HEK293 (cell line): ENCODE data around the gene TSPAN1.

Experiments used
- CTCF ChIA-PET: fragments of 350-600 bp; formaldehyde crosslinking; extraction: SDS; loops from one replicate; lab custom pipeline; 2021; ENCODE audit warnings: antibody characterized with exemption; lab: Yijun Ruan, JAX
- POLR2A ChIA-PET: fragments of 300-600 bp; formaldehyde crosslinking; extraction: SDS; loops from one replicate; lab custom pipeline; 2020; ENCODE audit warnings: antibody characterized with exemption, inconsistent platforms; lab: Yijun Ruan, JAX
- H3K27ac ChIP-seq: fragments of 200-500 bp; sonication (Bioruptor generic); 2 replicates; pipeline ENCODE4 v1.5.1; 2014; ENCODE audit warnings: low read depth, low read length, control low read depth, inconsistent platforms; ENCODE audit errors: extremely low read depth
- H3K36me3 ChIP-seq, 2 experiments: fragments of 200-500 bp in 1 of 2; sonication (Bioruptor generic) in 1 of 2; 1 replicate in 1 of 2; 2 replicates in 1 of 2; pipeline ENCODE4 v1.5.1; 2014 to 2017; ENCODE audit warnings: inconsistent platforms in 2 of 2, low read length in 2 of 2; ENCODE audit not compliant: control insufficient read depth in 2 of 2, insufficient read depth in 1 of 2
- H3K4me1 ChIP-seq: fragments of 200-500 bp; sonication (Bioruptor generic); 2 replicates; pipeline ENCODE4 v1.5.1; 2014; ENCODE audit warnings: mild to moderate bottlenecking, low read length, inconsistent platforms; ENCODE audit not compliant: control insufficient read depth, insufficient read depth
- H3K4me3 ChIP-seq: 2 replicates; pipeline ENCODE4 v1.5.1; 2011; ENCODE audit warnings: low read depth, mild to moderate bottlenecking, control low read depth, low read length, moderate library complexity
- H3K9me3 ChIP-seq: fragments of 200-500 bp; sonication (Bioruptor generic); 2 replicates; pipeline ENCODE4 v1.5.1; 2014; ENCODE audit warnings: low read depth, low read length, inconsistent platforms; ENCODE audit not compliant: control insufficient read depth, insufficient read depth
- FEZF1 ChIP-seq: fragments of 450-650 bp; formaldehyde crosslinking; IDR thresholded peaks from 2 replicates; pipeline ENCODE4 v1.5.1; 2016; ENCODE audit warnings: missing biosample characterization, missing genetic modification characterization
- HOXC10 ChIP-seq: sonication (generic); formaldehyde crosslinking; IDR thresholded peaks from 2 replicates; pipeline ENCODE4 v1.8.1; 2023; ENCODE audit warnings: mild to moderate bottlenecking, missing genetic modification reagents
- KLF1 ChIP-seq: fragments of 450-650 bp; formaldehyde crosslinking; IDR thresholded peaks from 2 replicates; pipeline ENCODE4 v1.5.1; 2016; ENCODE audit warnings: missing biosample characterization, missing genetic modification characterization
- KLF10 ChIP-seq: fragments of 450-650 bp; IDR thresholded peaks from 2 replicates; pipeline ENCODE4 v1.5.1; 2018; ENCODE audit warnings: missing biosample characterization, mild to moderate bottlenecking, missing genetic modification characterization
- PRDM1 ChIP-seq: fragments of 450-650 bp; formaldehyde crosslinking; IDR thresholded peaks from 2 replicates; pipeline ENCODE4; 2016; ENCODE audit warnings: missing biosample characterization, missing genetic modification characterization
- REPIN1 ChIP-seq: fragments of 450-650 bp; formaldehyde crosslinking; IDR thresholded peaks from 2 replicates; pipeline ENCODE4 v1.5.1; 2017; ENCODE audit warnings: missing biosample characterization, missing genetic modification characterization, low read depth
- ZEB2 ChIP-seq: fragments of 450-650 bp; formaldehyde crosslinking; IDR thresholded peaks from 2 replicates; pipeline ENCODE4 v1.5.1; 2016; ENCODE audit warnings: missing biosample characterization, missing genetic modification characterization
- ZFHX2 ChIP-seq: fragments of 450-650 bp; formaldehyde crosslinking; conservative IDR thresholded peaks from 2 replicates; pipeline ENCODE4 v1.5.1; 2016; ENCODE audit warnings: missing biosample characterization, missing genetic modification characterization
- ZNF146 ChIP-seq: fragments of 450-650 bp; formaldehyde crosslinking; IDR thresholded peaks from 2 replicates; pipeline ENCODE4 v1.5.1; 2016; ENCODE audit warnings: missing biosample characterization, missing genetic modification characterization
- ZNF157 ChIP-seq: fragments of 450-650 bp; formaldehyde crosslinking; IDR thresholded peaks from 2 replicates; pipeline ENCODE4 v1.5.1; 2016; ENCODE audit warnings: missing biosample characterization, missing genetic modification characterization
- ZNF292 ChIP-seq: fragments of 450-650 bp; formaldehyde crosslinking; IDR thresholded peaks from 2 replicates; pipeline ENCODE4 v1.5.1; 2016; ENCODE audit warnings: low read depth, missing biosample characterization, missing genetic modification characterization, borderline replicate concordance
- ZNF302 ChIP-seq: fragments of 450-650 bp; formaldehyde crosslinking; IDR thresholded peaks from 2 replicates; pipeline ENCODE4 v1.5.1; 2016; ENCODE audit warnings: missing biosample characterization, missing genetic modification characterization, low read depth
- ZNF37A ChIP-seq: fragments of 450-650 bp; IDR thresholded peaks from 2 replicates; pipeline ENCODE4 v1.5.1; 2018; ENCODE audit warnings: missing biosample characterization, missing genetic modification characterization
- ZNF549 ChIP-seq: fragments of 450-650 bp; IDR thresholded peaks from 2 replicates; pipeline ENCODE4 v1.5.1; 2018; ENCODE audit warnings: missing biosample characterization, missing genetic modification characterization, mild to moderate bottlenecking, inconsistent platforms, moderate library complexity
- ZNF658 ChIP-seq: fragments of 450-650 bp; formaldehyde crosslinking; IDR thresholded peaks from 2 replicates; pipeline ENCODE4; 2016; ENCODE audit warnings: missing biosample characterization, missing genetic modification characterization
- ZNF785 ChIP-seq: fragments of 450-650 bp; formaldehyde crosslinking; IDR thresholded peaks from 2 replicates; pipeline ENCODE4 v1.5.1; 2016; ENCODE audit warnings: missing biosample characterization, missing genetic modification characterization
- ZXDB ChIP-seq: fragments of 450-650 bp; formaldehyde crosslinking; IDR thresholded peaks from 2 replicates; pipeline ENCODE4 v1.5.1; 2016; ENCODE audit warnings: missing biosample characterization, missing genetic modification characterization
- TF ChIP-seq, protein P1 (sequence below): fragments of 450-650 bp; formaldehyde crosslinking; IDR thresholded peaks from 2 replicates; pipeline ENCODE4; 2016; ENCODE audit warnings: missing biosample characterization, missing genetic modification characterization
- TF ChIP-seq, protein P2 (sequence below): fragments of 450-650 bp; formaldehyde crosslinking; IDR thresholded peaks from 2 replicates; pipeline ENCODE4 v1.5.1; 2016; ENCODE audit warnings: missing biosample characterization, missing genetic modification characterization
- TF ChIP-seq, protein P3 (sequence below): fragments of 450-650 bp; formaldehyde crosslinking; IDR thresholded peaks from 2 replicates; pipeline ENCODE4 v1.5.1; 2016; ENCODE audit warnings: missing biosample characterization, missing genetic modification characterization
- TF ChIP-seq, protein P4 (sequence below): fragments of 450-650 bp; formaldehyde crosslinking; IDR thresholded peaks from 2 replicates; pipeline ENCODE4 v1.5.1; 2016; ENCODE audit warnings: missing biosample characterization, missing genetic modification characterization
- TF ChIP-seq, protein P5 (sequence below): sonication (generic); formaldehyde crosslinking; IDR thresholded peaks from 2 replicates; pipeline ENCODE4 v1.8.1; 2022; ENCODE audit warnings: mild to moderate bottlenecking, moderate library complexity, missing genetic modification reagents
- TF ChIP-seq, protein P6 (sequence below): fragments of 450-650 bp; formaldehyde crosslinking; IDR thresholded peaks from 2 replicates; pipeline ENCODE4 v1.5.1; 2016; ENCODE audit warnings: missing biosample characterization, missing genetic modification characterization
- TF ChIP-seq, protein P7 (sequence below): fragments of 450-650 bp; formaldehyde crosslinking; IDR thresholded peaks from 2 replicates; pipeline ENCODE4 v1.5.1; 2016; ENCODE audit warnings: missing biosample characterization, missing genetic modification characterization, low read depth

Gene TSPAN1

DNA sequence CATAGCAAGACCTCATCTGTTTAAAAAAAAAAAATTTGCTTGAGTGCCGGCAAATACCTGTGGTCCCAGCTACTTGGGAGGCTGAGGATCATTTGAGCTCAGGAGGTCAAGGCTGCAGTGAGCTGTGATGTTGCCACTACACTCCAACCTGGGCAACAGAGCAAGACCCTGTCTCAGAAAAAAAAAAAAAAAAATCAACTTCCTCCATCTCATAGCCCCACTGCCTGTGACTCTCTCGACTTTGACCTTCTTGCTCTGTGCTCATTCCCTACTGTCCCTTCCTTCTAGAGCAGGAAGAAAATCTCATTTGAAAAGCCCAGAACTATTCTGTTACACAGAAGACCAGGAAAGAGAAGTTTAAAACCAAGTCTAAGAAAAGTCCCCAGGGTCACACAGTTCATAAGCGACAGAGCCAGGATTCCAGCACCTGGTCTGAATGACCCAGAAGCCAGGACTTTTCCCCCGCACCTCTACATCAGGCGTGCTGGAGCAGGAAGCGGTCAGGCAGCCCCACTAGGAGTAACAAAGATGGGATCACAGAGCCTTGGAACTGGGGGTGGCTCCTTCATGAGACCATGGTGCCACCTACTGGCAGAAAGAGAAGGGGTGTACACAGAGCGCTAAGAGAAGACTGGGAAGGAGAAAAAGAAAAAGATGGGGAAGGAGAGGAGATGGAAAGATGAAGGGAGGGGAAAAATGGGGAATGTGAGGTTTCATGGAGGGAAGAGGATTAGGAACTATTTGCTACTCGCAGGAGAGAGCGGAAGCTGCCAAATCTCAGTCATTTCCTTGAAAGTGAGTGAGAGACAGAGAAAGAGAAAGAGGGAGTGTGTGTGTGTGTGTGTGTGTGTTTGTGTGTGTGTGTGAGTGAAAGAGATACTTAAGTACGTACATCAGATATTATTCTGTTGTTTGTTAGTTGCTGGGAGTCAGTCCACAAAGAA, 4.5 kb downstream of the TSPAN1 start (continued):
- TF ChIP-seq, protein P1, sequence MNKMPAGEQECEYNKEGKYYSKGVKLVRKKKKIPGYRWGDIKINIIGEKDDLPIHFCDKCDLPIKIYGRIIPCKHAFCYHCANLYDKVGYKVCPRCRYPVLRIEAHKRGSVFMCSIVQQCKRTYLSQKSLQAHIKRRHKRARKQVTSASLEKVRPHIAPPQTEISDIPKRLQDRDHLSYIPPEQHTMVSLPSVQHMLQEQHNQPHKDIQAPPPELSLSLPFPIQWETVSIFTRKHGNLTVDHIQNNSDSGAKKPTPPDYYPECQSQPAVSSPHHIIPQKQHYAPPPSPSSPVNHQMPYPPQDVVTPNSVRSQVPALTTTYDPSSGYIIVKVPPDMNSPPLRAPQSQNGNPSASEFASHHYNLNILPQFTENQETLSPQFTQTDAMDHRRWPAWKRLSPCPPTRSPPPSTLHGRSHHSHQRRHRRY (tag by site-specific recombination) = no peak
- no peak for TF ChIP-seq ZNF549 (tag by site-specific recombination)
- TF ChIP-seq HOXC10 (CRISPR knock-in tag) = no peak
- TF ChIP-seq ZNF785 (tag by site-specific recombination) = no peak
- no peak for TF ChIP-seq ZNF37A (tag by site-specific recombination)
- TF ChIP-seq REPIN1 (tag by site-specific recombination) = no peak
- TF ChIP-seq, protein P2, sequence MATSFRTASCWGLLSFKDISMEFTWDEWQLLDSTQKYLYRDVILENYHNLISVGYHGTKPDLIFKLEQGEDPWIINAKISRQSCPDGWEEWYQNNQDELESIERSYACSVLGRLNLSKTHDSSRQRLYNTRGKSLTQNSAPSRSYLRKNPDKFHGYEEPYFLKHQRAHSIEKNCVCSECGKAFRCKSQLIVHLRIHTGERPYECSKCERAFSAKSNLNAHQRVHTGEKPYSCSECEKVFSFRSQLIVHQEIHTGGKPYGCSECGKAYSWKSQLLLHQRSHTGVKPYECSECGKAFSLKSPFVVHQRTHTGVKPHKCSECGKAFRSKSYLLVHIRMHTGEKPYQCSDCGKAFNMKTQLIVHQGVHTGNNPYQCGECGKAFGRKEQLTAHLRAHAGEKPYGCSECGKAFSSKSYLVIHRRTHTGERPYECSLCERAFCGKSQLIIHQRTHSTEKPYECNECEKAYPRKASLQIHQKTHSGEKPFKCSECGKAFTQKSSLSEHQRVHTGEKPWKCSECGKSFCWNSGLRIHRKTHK (tag by site-specific recombination) = no peak
- no peak for TF ChIP-seq KLF10 (tag by site-specific recombination)
- TF ChIP-seq, protein P3, sequence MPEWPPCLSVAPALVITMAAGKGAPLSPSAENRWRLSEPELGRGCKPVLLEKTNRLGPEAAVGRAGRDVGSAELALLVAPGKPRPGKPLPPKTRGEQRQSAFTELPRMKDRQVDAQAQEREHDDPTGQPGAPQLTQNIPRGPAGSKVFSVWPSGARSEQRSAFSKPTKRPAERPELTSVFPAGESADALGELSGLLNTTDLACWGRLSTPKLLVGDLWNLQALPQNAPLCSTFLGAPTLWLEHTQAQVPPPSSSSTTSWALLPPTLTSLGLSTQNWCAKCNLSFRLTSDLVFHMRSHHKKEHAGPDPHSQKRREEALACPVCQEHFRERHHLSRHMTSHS (tag by site-specific recombination) = no peak
- TF ChIP-seq, protein P4, sequence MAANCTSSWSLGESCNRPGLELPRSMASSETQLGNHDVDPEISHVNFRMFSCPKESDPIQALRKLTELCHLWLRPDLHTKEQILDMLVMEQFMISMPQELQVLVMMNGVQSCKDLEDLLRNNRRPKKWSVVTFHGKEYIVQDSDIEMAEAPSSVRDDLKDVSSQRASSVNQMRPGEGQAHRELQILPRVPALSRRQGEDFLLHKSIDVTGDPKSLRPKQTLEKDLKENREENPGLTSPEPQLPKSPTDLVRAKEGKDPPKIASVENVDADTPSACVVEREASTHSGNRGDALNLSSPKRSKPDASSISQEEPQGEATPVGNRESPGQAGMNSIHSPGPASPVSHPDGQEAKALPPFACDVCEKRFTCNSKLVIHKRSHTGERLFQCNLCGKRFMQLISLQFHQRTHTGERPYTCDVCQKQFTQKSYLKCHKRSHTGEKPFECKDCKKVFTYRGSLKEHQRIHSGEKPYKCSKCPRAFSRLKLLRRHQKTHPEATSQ (tag by site-specific recombination) = no peak
- no peak for TF ChIP-seq ZNF146 (tag by site-specific recombination)
- TF ChIP-seq ZNF302 = no peak
- TF ChIP-seq PRDM1 (tag by site-specific recombination) = peak; percentile 91
- TF ChIP-seq ZEB2 (tag by site-specific recombination) = no peak; the same call in 1 of the 2 replicates
- TF ChIP-seq, protein P5, sequence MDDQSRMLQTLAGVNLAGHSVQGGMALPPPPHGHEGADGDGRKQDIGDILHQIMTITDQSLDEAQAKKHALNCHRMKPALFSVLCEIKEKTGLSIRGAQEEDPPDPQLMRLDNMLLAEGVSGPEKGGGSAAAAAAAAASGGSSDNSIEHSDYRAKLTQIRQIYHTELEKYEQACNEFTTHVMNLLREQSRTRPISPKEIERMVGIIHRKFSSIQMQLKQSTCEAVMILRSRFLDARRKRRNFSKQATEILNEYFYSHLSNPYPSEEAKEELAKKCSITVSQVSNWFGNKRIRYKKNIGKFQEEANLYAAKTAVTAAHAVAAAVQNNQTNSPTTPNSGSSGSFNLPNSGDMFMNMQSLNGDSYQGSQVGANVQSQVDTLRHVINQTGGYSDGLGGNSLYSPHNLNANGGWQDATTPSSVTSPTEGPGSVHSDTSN (CRISPR knock-in tag) = no peak

DNA sequence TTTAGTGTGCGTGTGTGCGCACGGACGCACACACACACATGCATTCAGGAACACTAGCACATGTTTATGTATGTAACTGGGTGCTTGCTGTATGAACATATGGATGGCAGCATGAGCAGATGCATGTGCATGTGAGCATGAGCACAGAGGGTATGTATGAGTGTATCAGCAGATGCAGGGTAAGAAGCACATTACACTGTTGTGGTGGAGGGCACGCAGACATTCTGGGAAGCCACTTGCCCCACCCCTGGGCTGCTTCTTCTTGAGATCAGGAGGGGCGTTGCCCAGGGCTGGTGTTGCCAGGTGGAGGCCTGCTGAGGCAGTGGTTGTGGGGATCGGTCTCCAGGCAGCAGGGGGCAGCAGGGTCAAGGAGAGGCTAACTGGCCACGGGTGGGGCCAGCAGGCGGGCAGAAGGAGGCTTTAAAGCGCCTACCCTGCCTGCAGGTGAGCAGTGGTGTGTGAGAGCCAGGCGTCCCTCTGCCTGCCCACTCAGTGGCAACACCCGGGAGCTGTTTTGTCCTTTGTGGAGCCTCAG, 5.3 kb downstream of the TSPAN1 start:
- ChIA-PET CTCF (interaction anchor here (0.6 to 9.3 kb wide), 13 partner anchors 12 to 191 kb away, joined by 3 to 148 read pairs (median 4); partner anchors contain the start of gene PIK3R3), POLR2A (interaction anchor here (2.2 kb wide), 1 partner anchor 48 kb away, joined by 15 read pairs; the partner anchor contains the start of gene PIK3R3)
- H3K4me1 ChIP-seq = peaks cover 3% of the 10 kb centered on the region; the same call in 1 of the 2 replicates
- H3K4me3 ChIP-seq = no peak overlapping the region
- TF ChIP-seq ZFHX2 (tag by site-specific recombination) (no peak), ZNF157 (tag by site-specific recombination) (no peak), FEZF1 (tag by site-specific recombination) (0 out of 2 replicates have a peak, but pooled peaks have one; percentile 1), ZNF658 (tag by site-specific recombination) (no peak), ZXDB (no peak), ZNF292 (tag by site-specific recombination) (no peak), KLF1 (tag by site-specific recombination) (peak; percentile 81)
- TF ChIP-seq, protein P6, sequence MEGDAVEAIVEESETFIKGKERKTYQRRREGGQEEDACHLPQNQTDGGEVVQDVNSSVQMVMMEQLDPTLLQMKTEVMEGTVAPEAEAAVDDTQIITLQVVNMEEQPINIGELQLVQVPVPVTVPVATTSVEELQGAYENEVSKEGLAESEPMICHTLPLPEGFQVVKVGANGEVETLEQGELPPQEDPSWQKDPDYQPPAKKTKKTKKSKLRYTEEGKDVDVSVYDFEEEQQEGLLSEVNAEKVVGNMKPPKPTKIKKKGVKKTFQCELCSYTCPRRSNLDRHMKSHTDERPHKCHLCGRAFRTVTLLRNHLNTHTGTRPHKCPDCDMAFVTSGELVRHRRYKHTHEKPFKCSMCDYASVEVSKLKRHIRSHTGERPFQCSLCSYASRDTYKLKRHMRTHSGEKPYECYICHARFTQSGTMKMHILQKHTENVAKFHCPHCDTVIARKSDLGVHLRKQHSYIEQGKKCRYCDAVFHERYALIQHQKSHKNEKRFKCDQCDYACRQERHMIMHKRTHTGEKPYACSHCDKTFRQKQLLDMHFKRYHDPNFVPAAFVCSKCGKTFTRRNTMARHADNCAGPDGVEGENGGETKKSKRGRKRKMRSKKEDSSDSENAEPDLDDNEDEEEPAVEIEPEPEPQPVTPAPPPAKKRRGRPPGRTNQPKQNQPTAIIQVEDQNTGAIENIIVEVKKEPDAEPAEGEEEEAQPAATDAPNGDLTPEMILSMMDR (tag by site-specific recombination) = peak; percentile 45; the same call in 1 of the 2 replicates
- TF ChIP-seq, protein P7, sequence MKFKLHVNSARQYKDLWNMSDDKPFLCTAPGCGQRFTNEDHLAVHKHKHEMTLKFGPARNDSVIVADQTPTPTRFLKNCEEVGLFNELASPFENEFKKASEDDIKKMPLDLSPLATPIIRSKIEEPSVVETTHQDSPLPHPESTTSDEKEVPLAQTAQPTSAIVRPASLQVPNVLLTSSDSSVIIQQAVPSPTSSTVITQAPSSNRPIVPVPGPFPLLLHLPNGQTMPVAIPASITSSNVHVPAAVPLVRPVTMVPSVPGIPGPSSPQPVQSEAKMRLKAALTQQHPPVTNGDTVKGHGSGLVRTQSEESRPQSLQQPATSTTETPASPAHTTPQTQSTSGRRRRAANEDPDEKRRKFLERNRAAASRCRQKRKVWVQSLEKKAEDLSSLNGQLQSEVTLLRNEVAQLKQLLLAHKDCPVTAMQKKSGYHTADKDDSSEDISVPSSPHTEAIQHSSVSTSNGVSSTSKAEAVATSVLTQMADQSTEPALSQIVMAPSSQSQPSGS (tag by site-specific recombination) = no peak
- TF ChIP-seq, all 188 proteins: peak for 3
- H3K27ac ChIP-seq = no peak overlapping the region
- H3K36me3 ChIP-seq = no peaks in the 10 kb centered on the region
- H3K9me3 ChIP-seq = no peaks in the 10 kb centered on the region
